DMS53 treated with DMSO at 0.1 percent for 48 hours (cell line): ENCODE data around the gene GATA3.

ENCODE experiments used
- DNase-seq: peaks from one replicate; lab custom pipeline; 2025; ENCODE audit not compliant: unreplicated experiment; lab: John Stamatoyannopoulos, UW

The GATA3 gene

GRCh38 chr10:8063128-8063908 is 8.8 kb downstream of the GATA3 start:
- no peak for DNase-seq

- no peak for DNase-seq
Measured at GRCh38 chr10:8063935-8064334, 9.4 kb downstream of the GATA3 start.

- no peak for DNase-seq
Measured at GRCh38 chr10:8064436-8064835, 9.9 kb downstream of the GATA3 start.

GRCh38 chr10:8065651-8066050 is 11.2 kb downstream of the GATA3 start:
- DNase-seq, result no peak

GRCh38 chr10:8066124-8066523 is 11.6 kb downstream of the GATA3 start:
- DNase-seq, result no peak

- no peak for DNase-seq
Measured at GRCh38 chr10:8066797-8067196, 12.3 kb downstream of the GATA3 start.

- no peak for DNase-seq
Measured at GRCh38 chr10:8069108-8069507, 14.6 kb downstream of the GATA3 start.

- no peak for DNase-seq
Measured at GRCh38 chr10:8069627-8070026, 15.1 kb downstream of the GATA3 start.

- DNase-seq, result no peak
Measured at GRCh38 chr10:8070440-8070839, 16.0 kb downstream of the GATA3 start.

GRCh38 chr10:8071006-8071405 is 16.5 kb downstream of the GATA3 start:
- no peak for DNase-seq

GRCh38 chr10:8071666-8072065 is 17.2 kb downstream of the GATA3 start:
- DNase-seq, result no peak

GRCh38 chr10:8072211-8072610 is 17.7 kb downstream of the GATA3 start:
- DNase-seq, result no peak

- no peak for DNase-seq
Measured at GRCh38 chr10:8073691-8074416, 19.4 kb downstream of the GATA3 start.

GRCh38 chr10:8074881-8075280 is 20.4 kb downstream of the GATA3 start:
- DNase-seq, result no peak

- DNase-seq, result no peak
Measured at GRCh38 chr10:8075282-8076260, 21.1 kb downstream of the GATA3 start.

- DNase-seq, result no peak
Measured at GRCh38 chr10:8076933-8077332, 22.4 kb downstream of the GATA3 start.

GRCh38 chr10:8078027-8078426 is 23.5 kb downstream of the GATA3 start:
- DNase-seq, result no peak

GRCh38 chr10:8079126-8079525 is 24.6 kb downstream of the GATA3 start:
- no peak for DNase-seq

GRCh38 chr10:8084799-8085198 is 30.3 kb downstream of the GATA3 start:
- no peak for DNase-seq

GRCh38 chr10:8085251-8085650 is 30.8 kb downstream of the GATA3 start:
- DNase-seq, result no peak

- no peak for DNase-seq
Measured at GRCh38 chr10:8086315-8086714, 31.8 kb downstream of the GATA3 start.
